ENCODE measurements around the gene ATG7. TPM values are rescaled to one million over a fixed set of nuclear protein-coding genes. Genes with fewer than 3 reads are reported as not detected.

Gene ATG7
- total and polyA plus RNA-seq, 2 experiments from 2014 or later, result 18.4 to 38.6 TPM

- TF ChIP-seq EZH2phosphoT487 (IDR thresholded peaks at IDR 0.05; ENCODE audit: low read depth, severe bottlenecking, unreplicated experiment) (no peak), EZH2 (IDR thresholded peaks at IDR 0.05; ENCODE audit: borderline replicate concordance) (no peak), CTCF (IDR thresholded peaks at IDR 0.05; ENCODE audit: poor library complexity) (no peak)
- no peak overlapping the region for H3K27ac ChIP-seq
Measured at GRCh38 chr3:11494131-11494916, 222.1 kb downstream of the ATG7 start.

GRCh38 chr3:11495948-11496557, 223.9 kb downstream of the ATG7 start:
- H4K20me1 ChIP-seq (ENCODE audit: insufficient read depth, poor library complexity, severe bottlenecking), result no peaks in the 10 kb centered on the region
- DNase-seq (ENCODE audit: low spot score), result no peak
- H3K9me3 ChIP-seq (ENCODE audit: low read depth), result no peaks in the 10 kb centered on the region
- no peaks in the 10 kb centered on the region for H3K9me2 ChIP-seq (replicated peaks; ENCODE audit: insufficient read depth)
- H3K4me3 ChIP-seq, result no peak overlapping the region
- no peak overlapping the region for H3K27ac ChIP-seq
- WGBS (ENCODE audit: low lambda C conversion rate, missing lambda C conversion rate), result 71% methylated on average over 11 of the region's 11 CpGs
- H3K4me1 ChIP-seq (ENCODE audit: insufficient read depth), result peaks cover 13% of the 10 kb centered on the region
- H2AFZ ChIP-seq, result no peak overlapping the region
- TF ChIP-seq CTCF (IDR thresholded peaks at IDR 0.05; ENCODE audit: poor library complexity) (no peak), EZH2phosphoT487 (IDR thresholded peaks at IDR 0.05; ENCODE audit: low read depth, severe bottlenecking, unreplicated experiment) (no peak), EZH2 (IDR thresholded peaks at IDR 0.05; ENCODE audit: borderline replicate concordance) (no peak)
- no peaks in the 10 kb centered on the region for H3K79me2 ChIP-seq
- H3K36me3 ChIP-seq (replicated peaks; ENCODE audit: insufficient read depth, low read depth), result no peaks in the 10 kb centered on the region
- no peaks in the 10 kb centered on the region for H3K27me3 ChIP-seq
- no peak overlapping the region for H3K4me2 ChIP-seq

More at GRCh38 chr3:11494131-11494916, 222.1 kb downstream of the ATG7 start:
- DNase-seq (ENCODE audit: low spot score), result no peak
- Histone ChIP-seq H4K20me1 (ENCODE audit: insufficient read depth, poor library complexity, severe bottlenecking) (no peaks in the 10 kb centered on the region), H3K4me1 (ENCODE audit: insufficient read depth) (peaks cover 13% of the 10 kb centered on the region), H3K79me2 (no peaks in the 10 kb centered on the region), H3K27me3 (no peaks in the 10 kb centered on the region), H3K9me2 (replicated peaks; ENCODE audit: insufficient read depth) (no peaks in the 10 kb centered on the region), H3K4me3 (no peak overlapping the region), H2AFZ (no peak overlapping the region), H3K36me3 (replicated peaks; ENCODE audit: insufficient read depth, low read depth) (no peaks in the 10 kb centered on the region), H3K4me2 (no peak overlapping the region), H3K9me3 (ENCODE audit: low read depth) (no peaks in the 10 kb centered on the region)
- WGBS (ENCODE audit: low lambda C conversion rate, missing lambda C conversion rate), result 99% methylated on average over 6 of the region's 6 CpGs

GRCh38 chr3:11498177-11498576, 226.0 kb downstream of the ATG7 start:
- Histone ChIP-seq H3K9me2 (replicated peaks; ENCODE audit: insufficient read depth) (no peaks in the 10 kb centered on the region), H2AFZ (no peak overlapping the region), H3K27ac (peak overlapping the region; percentile 57), H3K9me3 (ENCODE audit: low read depth) (no peaks in the 10 kb centered on the region), H3K4me1 (ENCODE audit: insufficient read depth) (peaks cover 13% of the 10 kb centered on the region), H3K4me3 (no peak overlapping the region), H3K27me3 (no peaks in the 10 kb centered on the region), H4K20me1 (ENCODE audit: insufficient read depth, poor library complexity, severe bottlenecking) (no peaks in the 10 kb centered on the region), H3K79me2 (no peaks in the 10 kb centered on the region), H3K36me3 (replicated peaks; ENCODE audit: insufficient read depth, low read depth) (no peaks in the 10 kb centered on the region), H3K4me2 (no peak overlapping the region)
- TF ChIP-seq EZH2 (IDR thresholded peaks at IDR 0.05; ENCODE audit: borderline replicate concordance) (no peak), CTCF (IDR thresholded peaks at IDR 0.05; ENCODE audit: poor library complexity) (no peak), EZH2phosphoT487 (IDR thresholded peaks at IDR 0.05; ENCODE audit: low read depth, severe bottlenecking, unreplicated experiment) (no peak)
- 83% methylated on average over 2 of the region's 2 CpGs for WGBS (ENCODE audit: low lambda C conversion rate, missing lambda C conversion rate)
- no peak for DNase-seq (ENCODE audit: low spot score)

Data from hepatocyte (in vitro differentiated cells).